ENCODE data around the gene ADAM8.

ADAM8 gene

GRCh38 chr10:133281084-133281483 lies 4.4 kb upstream of the ADAM8 start:
- no peak for DNase-seq

- no peak for DNase-seq
Measured at GRCh38 chr10:133280391-133281059, 3.9 kb upstream of the ADAM8 start.

DNA sequence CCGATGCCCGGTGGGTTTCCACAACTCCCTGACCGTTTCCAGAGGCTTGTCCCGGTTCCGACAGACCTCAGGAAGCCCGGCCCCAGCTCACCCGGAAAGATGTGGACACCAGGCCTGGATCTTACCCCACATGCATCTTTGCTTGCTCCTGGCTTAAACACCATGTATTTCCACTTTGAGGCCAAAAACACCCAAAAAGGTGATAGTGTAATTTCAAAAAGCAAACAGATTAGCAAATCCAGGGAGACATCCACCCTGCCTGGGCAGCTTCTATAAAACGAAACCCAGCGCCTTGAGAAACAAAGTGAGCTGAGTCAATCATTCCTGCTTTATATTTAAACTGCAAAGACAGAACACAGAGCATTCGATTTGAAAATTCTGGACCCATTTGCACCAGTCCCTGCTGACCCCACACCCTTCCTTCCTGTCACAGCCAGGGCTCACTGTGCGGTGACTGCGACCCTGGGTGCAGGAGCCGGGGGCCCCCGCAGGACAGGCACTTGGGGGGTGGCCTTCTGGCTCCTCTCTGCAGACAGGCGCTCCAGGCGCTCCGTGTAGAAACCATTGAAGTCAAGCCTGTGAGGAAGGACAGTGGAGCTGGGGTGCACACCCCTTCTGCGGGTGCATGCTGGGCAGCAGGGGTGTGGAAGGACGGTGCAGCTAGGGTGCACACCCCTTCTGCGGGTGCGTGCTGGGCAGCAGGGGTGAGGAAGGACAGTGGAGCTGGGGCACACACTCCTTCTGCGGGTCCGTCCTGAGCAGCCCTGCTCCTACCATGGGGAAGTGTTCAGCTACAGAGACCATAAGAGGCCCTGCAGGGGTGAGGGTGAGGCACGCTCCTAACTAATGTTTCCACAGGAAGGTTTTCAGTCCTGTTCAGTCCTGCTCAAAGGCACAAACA lies 2.9 kb upstream of the ADAM8 start:
- DNase-seq, result no peak

GRCh38 chr10:133278577-133279265 lies 2.1 kb upstream of the ADAM8 start:
- DNase-seq, result peak; percentile 85

DNA sequence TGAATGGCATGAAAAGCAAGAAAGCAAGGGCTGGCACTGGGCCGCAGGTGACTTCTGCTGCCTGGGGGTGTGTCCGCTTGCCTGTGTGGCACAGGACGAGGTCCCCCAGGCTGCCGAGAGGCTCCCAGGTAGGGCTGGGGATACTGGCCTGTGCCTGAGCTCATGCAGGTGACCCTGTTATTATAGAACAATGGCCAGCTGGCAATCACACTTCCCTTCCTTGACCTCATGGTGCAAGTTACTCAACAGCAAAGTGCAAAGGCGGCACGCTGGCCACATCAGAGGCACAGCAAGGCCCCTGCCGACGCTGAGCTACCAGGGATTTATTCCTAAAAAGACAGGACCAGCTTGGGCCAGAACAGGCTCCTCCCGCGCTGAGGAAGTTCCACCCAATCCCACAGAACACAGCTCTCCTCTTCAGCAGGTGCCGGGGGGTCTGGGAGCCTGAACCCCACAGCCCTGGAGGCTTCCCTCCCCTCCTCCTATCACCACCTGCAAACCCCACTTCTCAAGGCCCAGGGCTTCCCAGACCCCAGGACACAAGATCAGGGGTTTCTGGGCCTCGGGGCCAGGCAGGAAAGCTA lies 1.4 kb upstream of the ADAM8 start:
- no peak for DNase-seq

DNA sequence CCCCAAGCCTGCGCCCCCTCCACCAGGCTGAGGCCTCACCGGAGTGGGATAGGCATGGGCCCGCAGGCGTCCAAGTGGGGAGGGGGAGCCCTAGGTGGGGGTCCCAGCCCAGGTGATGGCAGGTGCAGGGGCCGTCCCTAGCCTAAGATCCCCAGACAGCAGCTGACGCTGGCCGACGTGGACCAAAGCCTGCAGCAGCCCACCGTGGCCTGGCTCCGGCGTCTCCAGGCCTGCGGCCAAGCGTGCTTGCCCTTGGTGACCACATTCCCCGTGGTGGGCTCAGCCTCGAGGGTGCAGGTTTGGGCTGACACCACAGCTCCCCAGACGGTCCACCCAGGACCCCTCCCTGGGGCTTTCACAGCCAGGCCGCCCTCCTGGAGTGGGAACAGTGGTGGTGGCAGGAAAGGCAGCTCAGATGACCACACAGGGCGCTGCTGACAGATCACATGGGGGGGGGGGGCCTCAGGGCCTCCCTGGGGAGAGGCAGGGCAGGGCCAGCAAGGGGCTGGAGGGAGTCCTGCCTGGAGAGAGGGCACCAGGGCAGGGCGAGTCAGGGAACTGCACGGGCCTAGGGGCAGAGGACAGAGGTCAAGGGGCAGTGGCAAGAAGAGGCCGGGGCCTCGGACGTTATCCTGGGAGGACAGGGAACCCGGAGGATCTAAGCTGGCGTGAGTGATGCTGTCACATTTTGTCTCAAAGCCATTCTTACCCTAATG lies 767 bp upstream of the ADAM8 start:
- DNase-seq, result no peak

DNA sequence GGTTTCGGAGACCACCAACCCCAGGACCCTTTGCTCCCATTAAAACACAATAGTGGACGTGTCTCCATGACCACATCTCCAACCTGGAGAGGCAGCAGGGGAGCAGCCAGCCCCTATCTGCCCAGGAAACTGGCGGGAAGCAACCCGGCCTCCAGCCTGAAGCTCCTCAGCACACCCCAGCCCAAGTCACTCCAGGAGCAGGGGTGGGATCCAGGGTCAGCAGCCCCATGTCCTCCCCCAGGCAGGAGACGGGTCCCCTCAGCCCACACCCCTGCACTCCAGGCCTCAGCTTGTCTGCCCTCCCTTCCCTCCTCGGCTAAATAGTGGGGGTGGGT lies 601 bp downstream of the ADAM8 start:
- DNase-seq, result no peak

GRCh38 chr10:133275684-133276092 lies 980 bp downstream of the ADAM8 start:
- no peak for DNase-seq

GRCh38 chr10:133274751-133275683 lies 1.7 kb downstream of the ADAM8 start:
- DNase-seq, result peak; percentile 23

GRCh38 chr10:133273534-133274143 lies 3.0 kb downstream of the ADAM8 start:
- no peak for DNase-seq

DNA sequence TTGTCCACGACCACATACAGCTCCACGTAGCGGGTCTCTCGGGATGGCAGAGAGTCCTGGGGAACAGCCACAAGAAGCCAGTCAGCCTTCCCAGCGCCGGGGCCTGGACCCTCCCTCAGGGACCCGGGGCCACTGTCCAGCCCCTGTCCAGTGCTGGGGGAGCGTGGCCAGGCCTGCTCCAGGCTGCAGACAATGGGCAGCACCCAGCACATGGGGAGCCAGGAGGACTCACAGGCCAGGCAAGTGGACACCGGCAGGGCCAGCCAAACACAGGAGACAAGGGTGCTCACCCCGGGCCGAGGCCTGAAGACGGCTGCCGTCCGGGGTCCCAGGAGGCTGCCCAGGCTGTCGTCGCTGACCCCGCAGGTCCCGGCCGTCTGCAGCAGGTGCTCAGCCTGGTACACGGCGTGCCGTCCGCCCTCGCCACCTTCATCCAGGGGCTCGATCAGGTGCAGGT lies 3.7 kb downstream of the ADAM8 start:
- no peak for DNase-seq

DNA sequence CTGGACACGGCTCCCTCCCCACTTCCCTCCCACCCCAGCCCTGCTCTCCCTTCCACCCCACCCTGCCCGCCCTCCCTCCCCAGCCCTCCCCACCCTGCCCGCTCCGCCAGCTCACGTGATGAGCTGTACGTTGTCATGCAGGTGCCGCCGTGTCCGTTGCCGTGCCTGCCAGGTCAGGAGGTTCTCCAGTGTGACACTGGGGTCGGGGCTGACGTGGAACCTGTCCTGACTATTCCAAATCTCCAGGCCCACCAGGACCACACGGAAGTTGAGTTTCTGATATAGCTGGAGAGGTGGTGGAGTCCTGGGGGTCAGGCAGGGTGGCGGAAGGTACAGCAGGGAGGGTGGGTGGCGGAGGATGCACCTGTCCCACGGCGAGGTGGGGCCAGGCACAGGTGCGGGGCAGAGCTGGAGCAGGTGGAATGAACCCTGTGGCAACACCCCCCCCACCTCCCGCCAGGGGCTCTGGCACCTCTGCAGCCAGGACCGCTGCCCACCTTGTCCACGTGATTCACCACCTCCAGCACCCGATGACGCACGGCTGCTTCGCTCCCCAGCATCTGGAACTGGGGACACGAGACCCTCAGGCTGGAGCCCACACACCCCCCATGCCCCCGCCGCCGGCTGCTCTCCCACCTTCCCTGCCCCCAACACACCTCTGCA lies 4.2 kb downstream of the ADAM8 start:
- DNase-seq, result no peak

GRCh38 chr10:133271521-133272300 lies 5.0 kb downstream of the ADAM8 start:
- no peak for DNase-seq

GRCh38 chr10:133270773-133271297 lies 5.8 kb downstream of the ADAM8 start:
- DNase-seq, result no peak

GRCh38 chr10:133270204-133270603 lies 6.5 kb downstream of the ADAM8 start:
- no peak for DNase-seq

DNA sequence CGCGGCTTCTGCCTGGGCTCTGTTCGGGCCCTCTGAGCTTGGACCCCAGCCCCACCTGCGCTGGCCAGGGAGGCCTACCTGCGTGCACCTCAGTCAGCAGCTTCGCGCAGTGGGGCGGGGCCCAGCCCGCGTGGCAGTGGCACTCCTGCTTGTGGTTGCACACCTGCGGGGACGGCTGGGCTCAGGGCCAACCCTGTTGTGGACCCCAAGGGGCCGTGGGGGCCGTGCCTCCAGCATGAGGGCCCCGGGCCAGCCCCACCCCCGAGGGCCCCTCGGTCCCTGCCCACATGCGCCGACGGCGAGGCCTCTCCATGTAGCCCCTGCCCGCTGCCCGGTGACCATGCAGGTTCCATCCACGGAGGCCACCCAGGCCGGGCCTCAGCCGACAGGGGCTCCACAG lies 7.3 kb downstream of the ADAM8 start:
- no peak for DNase-seq

DNA sequence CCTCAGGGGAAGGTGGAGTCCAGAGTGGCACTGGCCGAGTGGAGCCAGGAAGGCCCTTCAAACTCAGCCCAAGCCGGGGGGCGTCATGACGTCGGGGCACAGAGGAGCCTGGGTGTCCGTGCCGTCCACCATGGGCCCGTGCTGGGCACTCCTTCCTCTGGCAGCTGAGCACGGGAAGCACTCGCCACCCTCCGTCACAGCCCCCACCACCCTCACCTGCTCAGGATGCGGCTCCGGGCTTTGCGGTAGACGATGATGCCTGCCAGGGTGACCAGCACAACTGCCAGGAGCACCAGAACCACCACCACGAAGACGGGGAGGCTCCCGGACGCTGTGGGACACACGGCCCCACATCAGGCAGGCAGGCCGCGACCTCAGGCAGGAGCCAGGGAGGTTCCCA lies 8.1 kb downstream of the ADAM8 start:
- DNase-seq, result no peak

- DNase-seq, result no peak
Measured at GRCh38 chr10:133267829-133268228, 8.8 kb downstream of the ADAM8 start.

DNA sequence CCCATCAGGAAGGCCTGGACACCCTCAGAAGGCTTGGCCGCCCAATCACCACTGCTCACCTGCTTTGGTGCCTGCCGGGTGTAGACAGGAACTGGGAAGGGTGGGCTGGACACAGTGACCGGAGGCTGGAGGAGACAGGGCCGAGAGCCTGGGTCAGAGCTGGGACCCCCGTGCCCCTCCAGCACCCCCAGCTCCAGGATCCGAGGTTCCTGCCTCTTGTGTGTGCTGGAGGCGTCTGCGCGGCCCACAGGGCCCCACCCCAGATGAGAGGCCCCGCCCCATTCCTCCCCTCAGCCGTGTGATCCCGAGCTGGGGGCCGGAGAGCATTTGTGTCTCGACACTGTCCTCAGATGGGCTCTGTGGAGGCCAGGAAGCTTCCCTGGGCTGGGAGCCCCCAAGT lies 9.4 kb downstream of the ADAM8 start:
- no peak for DNase-seq
